SH-SY5Y (cell line): ENCODE results near the gene SUPT20H.

Source experiments
- GATA2 ChIP-seq: IDR thresholded peaks from 2 replicates; pipeline ENCODE4 v1.6.1; 2011; ENCODE audit warnings: mild to moderate bottlenecking, low read depth, low read length
- GATA3 ChIP-seq: IDR thresholded peaks from 2 replicates; pipeline ENCODE4 v1.6.1; 2011; ENCODE audit warnings: low read depth, mild to moderate bottlenecking, low read length, moderate library complexity

DNA sequence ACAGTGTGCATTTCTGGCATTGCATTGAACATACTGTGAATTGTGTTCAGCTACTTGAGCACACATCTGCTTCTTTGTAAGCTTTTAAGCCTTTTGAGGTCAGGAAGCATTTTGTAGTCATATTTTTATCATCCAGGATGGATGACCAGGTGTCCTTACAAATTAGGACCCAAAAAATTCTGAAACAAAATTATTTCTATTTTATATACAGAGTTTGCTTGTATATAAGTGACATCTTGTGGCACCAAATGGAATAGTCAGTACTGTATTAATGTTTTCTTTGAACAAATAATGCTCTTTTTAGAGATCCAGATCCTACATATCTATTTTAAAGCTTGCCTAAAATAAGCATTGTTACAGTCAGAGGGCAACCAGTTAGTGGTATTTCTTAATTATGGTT lies 9.5 kb upstream of the SUPT20H start:
- TF ChIP-seq GATA3 (no peak), GATA2 (no peak)
